Nephron (organoid): ENCODE results near the gene WNT9B.

Experiments used
- H3K27ac Mint-ChIP-seq, 3 experiments: 2 replicates each; pipeline ENCODE4 v1.8.0; 2020; ENCODE audit warnings: mixed read lengths in 3 of 3, mild to moderate bottlenecking in 2 of 3, moderate library complexity in 1 of 3
- H3K27me3 Mint-ChIP-seq: 2 replicates; pipeline ENCODE4 v1.8.0; 2021; ENCODE audit warnings: low read depth, mild to moderate bottlenecking, moderate library complexity, mixed read lengths
- H3K36me3 Mint-ChIP-seq: 2 replicates; pipeline ENCODE4 v1.8.0; 2020; ENCODE audit warnings: low read depth, mixed read lengths
- H3K4me1 Mint-ChIP-seq: 2 replicates; pipeline ENCODE4 v1.8.0; 2020; ENCODE audit warnings: mixed read lengths
- H3K4me3 Mint-ChIP-seq, 3 experiments: 2 replicates each; pipeline ENCODE4 v1.8.0; 2020; ENCODE audit warnings: mild to moderate bottlenecking in 3 of 3, mixed read lengths in 3 of 3, moderate library complexity in 2 of 3
- H3K9me3 Mint-ChIP-seq: 2 replicates; pipeline ENCODE4 v1.8.0; 2020; ENCODE audit warnings: mixed read lengths
- TF ChIP-seq, protein P1 (sequence below), 3 experiments: fragments of 200-600 bp; sonication (generic); IDR thresholded peaks; one replicate each; pipeline ENCODE4 v1.5.0; 2021; ENCODE audit warnings: antibody characterized with exemption in 3 of 3; ENCODE audit not compliant: unreplicated experiment in 3 of 3

The WNT9B gene

DNA sequence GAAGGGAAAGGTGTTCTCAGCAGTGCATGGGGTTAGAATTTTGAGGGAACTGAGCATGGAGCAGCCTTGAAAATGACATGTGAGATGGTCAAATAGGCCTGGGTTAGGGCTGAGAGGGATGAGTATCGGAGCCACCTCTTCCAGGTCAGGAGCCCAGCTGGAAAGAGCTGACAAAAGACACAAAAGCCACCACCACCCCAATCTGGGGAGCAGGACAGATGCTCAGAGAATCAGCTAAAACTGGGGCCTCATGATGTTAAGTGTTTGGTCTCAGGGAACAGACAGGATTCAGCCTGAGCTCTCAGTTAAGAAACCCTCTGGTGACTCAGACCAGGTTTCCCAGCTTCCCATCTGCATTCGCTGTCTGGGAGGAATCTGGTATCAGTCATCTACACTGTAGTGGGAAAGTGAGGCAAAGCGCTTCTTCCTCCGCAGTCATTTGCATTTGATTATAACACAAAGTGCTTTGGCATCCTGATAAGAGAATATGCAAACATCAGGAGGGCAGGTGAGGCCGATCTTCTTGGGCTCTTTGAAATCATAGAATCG is 2.6 kb downstream of the WNT9B start:
- Mint-ChIP-seq H3K9me3 (no peaks in the 10 kb centered on the region), H3K36me3 (no peaks in the 10 kb centered on the region), H3K4me1 (peaks cover 8% of the 10 kb centered on the region), H3K4me3 (peak overlapping the region in 1 of 3 experiments; percentile 18), H3K27ac (no peak overlapping the region), H3K27me3 (peaks cover 73% of the 10 kb centered on the region)
- TF ChIP-seq, protein P1, sequence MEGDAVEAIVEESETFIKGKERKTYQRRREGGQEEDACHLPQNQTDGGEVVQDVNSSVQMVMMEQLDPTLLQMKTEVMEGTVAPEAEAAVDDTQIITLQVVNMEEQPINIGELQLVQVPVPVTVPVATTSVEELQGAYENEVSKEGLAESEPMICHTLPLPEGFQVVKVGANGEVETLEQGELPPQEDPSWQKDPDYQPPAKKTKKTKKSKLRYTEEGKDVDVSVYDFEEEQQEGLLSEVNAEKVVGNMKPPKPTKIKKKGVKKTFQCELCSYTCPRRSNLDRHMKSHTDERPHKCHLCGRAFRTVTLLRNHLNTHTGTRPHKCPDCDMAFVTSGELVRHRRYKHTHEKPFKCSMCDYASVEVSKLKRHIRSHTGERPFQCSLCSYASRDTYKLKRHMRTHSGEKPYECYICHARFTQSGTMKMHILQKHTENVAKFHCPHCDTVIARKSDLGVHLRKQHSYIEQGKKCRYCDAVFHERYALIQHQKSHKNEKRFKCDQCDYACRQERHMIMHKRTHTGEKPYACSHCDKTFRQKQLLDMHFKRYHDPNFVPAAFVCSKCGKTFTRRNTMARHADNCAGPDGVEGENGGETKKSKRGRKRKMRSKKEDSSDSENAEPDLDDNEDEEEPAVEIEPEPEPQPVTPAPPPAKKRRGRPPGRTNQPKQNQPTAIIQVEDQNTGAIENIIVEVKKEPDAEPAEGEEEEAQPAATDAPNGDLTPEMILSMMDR (IDR thresholded peaks at IDR 0.05; ENCODE audit: unreplicated experiment in 3 of 3): no peak

DNA sequence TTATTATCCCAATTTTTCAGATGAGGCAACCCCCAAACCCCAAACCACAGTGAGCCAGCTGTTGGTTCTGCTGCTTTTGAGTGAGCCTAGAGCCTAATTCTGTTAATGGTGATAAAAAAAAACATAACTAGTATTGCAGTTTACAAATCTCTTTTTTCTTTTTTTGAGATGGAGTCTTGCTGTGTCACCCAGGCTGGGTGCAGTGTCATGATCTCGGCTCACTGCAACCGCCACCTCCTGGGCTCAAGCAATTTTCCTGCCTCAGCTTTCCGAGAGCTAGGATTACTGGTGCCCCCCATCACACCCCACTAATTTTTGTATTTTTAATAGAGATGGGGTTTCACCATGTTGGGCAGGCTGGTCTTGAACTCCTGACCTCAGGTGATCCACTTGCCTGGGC is 3.1 kb downstream of the WNT9B start:
- peaks cover 8% of the 10 kb centered on the region for H3K4me1 Mint-ChIP-seq
- H3K36me3 Mint-ChIP-seq: no peaks in the 10 kb centered on the region
- no peaks in the 10 kb centered on the region for H3K9me3 Mint-ChIP-seq
- peaks cover 71% of the 10 kb centered on the region for H3K27me3 Mint-ChIP-seq
- TF ChIP-seq, protein P1 (IDR thresholded peaks at IDR 0.05; ENCODE audit: unreplicated experiment in 3 of 3): no peak
- H3K27ac Mint-ChIP-seq: no peak overlapping the region
- H3K4me3 Mint-ChIP-seq: no peak overlapping the region

DNA sequence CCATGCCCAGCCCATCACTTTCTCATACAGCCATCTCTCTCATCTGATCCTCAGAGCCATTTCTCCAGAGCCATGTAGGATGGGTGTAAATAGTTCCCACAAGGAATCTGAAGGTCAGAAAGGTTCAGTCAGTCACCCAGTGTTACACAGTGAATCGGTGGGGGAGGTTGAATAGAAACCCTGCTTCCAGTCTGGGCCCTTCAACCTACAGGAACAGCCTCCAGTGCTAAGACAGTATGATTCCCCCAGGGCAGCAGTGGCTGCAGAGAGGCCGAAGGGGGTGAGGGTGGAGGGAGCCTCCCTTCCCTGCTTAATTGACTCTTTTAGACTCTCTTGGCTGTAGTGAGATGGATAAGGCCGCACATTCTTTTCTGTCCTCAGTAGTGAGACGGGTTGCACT is 3.6 kb downstream of the WNT9B start:
- TF ChIP-seq, protein P1 (IDR thresholded peaks at IDR 0.05; ENCODE audit: unreplicated experiment in 3 of 3): no peak
- no peaks in the 10 kb centered on the region for H3K9me3 Mint-ChIP-seq
- H3K27me3 Mint-ChIP-seq: peaks cover 67% of the 10 kb centered on the region
- H3K4me1 Mint-ChIP-seq: peaks cover 8% of the 10 kb centered on the region
- no peak overlapping the region for H3K27ac Mint-ChIP-seq
- H3K36me3 Mint-ChIP-seq: no peaks in the 10 kb centered on the region
- H3K4me3 Mint-ChIP-seq: no peak overlapping the region

DNA sequence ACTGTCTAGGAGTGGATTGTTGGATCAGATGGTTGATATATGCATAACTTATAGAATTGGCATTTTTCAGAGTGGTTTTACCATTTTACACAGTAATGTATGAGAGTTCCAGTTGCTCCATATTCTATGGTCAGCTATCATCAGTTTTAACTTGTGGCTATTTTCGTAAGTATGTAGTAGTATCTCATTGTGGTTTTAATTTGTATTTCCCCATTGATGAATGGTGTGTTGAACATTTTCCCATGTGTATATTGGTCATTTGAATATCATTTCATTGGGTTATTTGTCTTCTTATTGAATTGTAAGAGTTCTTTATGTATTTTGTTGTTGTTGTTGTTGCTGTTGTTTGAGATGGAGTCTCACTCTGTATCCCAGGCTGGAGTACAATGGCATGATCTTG is 6.2 kb downstream of the WNT9B start:
- H3K4me3 Mint-ChIP-seq: no peak overlapping the region
- TF ChIP-seq, protein P1 (IDR thresholded peaks at IDR 0.05; ENCODE audit: unreplicated experiment in 3 of 3): no peak
- H3K36me3 Mint-ChIP-seq: no peaks in the 10 kb centered on the region
- H3K9me3 Mint-ChIP-seq: no peaks in the 10 kb centered on the region
- H3K27ac Mint-ChIP-seq: no peak overlapping the region
- H3K27me3 Mint-ChIP-seq: peaks cover 43% of the 10 kb centered on the region
- peaks cover 4% of the 10 kb centered on the region for H3K4me1 Mint-ChIP-seq

DNA sequence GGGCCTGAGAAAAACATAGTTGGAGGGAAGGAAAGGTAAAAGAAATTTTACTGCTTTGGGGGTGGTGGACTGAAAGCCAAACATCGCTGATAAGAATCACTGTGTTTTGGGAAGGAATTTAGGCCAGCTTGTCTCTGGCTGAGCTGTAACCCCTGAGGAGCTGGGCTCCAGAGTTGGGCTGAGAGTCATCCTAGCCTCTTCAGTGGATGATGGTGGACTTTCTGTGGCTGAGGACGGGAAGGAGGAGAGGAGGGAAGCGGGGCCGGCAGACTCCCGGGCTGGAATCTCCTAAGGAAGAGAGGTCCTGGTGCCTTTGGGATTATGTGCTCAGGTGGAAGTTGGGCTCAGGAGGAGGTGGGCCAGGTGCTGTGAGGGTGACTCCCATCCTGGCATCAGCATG is 8.6 kb downstream of the WNT9B start:
- no peaks in the 10 kb centered on the region for H3K4me1 Mint-ChIP-seq
- peaks cover 24% of the 10 kb centered on the region for H3K27me3 Mint-ChIP-seq
- no peaks in the 10 kb centered on the region for H3K36me3 Mint-ChIP-seq
- no peak overlapping the region for H3K4me3 Mint-ChIP-seq
- no peak overlapping the region for H3K27ac Mint-ChIP-seq
- H3K9me3 Mint-ChIP-seq: no peaks in the 10 kb centered on the region
- TF ChIP-seq, protein P1 (IDR thresholded peaks at IDR 0.05; ENCODE audit: unreplicated experiment in 3 of 3): no peak

DNA sequence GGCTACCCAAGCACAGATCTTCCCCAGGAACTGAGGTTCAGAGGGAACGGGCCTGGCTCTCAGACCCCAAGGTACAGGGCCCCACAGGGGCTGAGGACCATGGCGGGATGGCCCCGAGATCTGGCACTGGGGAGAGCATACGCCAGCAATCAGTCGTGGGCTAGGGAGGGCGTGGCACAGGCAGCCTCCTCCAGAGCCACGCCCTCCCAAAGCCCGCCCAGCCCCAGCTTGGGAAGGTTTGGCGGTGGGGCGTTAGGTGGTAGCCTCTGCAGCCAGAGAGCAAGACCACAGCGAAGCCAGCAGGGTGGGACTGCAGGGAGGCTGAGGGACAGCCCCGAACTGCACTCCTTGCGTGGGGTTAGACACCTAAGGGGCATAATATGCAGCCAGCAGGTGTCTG is 11.6 kb downstream of the WNT9B start:
- TF ChIP-seq, protein P1 (IDR thresholded peaks at IDR 0.05; ENCODE audit: unreplicated experiment in 3 of 3): no peak
- Mint-ChIP-seq H3K4me1 (no peaks in the 10 kb centered on the region), H3K27me3 (peaks cover 18% of the 10 kb centered on the region), H3K36me3 (no peaks in the 10 kb centered on the region), H3K27ac (no peak overlapping the region), H3K9me3 (no peaks in the 10 kb centered on the region), H3K4me3 (no peak overlapping the region)
